HG02870 (cell line): ENCODE results near the gene CCDC57.
"Not testable (repeated sequence)": the region's sequence is repeated elsewhere in the genome, so short reads cannot be mapped to it uniquely, and the experiment has no call there.

ENCODE experiments used
- ATAC-seq: cut with Tn5 transposase; IDR thresholded peaks from one replicate; pipeline ENCODE4 v1.9.1; 2021; ENCODE audit warnings: mild to moderate bottlenecking, moderate library complexity; ENCODE audit not compliant: unreplicated experiment

Gene CCDC57, protein sequence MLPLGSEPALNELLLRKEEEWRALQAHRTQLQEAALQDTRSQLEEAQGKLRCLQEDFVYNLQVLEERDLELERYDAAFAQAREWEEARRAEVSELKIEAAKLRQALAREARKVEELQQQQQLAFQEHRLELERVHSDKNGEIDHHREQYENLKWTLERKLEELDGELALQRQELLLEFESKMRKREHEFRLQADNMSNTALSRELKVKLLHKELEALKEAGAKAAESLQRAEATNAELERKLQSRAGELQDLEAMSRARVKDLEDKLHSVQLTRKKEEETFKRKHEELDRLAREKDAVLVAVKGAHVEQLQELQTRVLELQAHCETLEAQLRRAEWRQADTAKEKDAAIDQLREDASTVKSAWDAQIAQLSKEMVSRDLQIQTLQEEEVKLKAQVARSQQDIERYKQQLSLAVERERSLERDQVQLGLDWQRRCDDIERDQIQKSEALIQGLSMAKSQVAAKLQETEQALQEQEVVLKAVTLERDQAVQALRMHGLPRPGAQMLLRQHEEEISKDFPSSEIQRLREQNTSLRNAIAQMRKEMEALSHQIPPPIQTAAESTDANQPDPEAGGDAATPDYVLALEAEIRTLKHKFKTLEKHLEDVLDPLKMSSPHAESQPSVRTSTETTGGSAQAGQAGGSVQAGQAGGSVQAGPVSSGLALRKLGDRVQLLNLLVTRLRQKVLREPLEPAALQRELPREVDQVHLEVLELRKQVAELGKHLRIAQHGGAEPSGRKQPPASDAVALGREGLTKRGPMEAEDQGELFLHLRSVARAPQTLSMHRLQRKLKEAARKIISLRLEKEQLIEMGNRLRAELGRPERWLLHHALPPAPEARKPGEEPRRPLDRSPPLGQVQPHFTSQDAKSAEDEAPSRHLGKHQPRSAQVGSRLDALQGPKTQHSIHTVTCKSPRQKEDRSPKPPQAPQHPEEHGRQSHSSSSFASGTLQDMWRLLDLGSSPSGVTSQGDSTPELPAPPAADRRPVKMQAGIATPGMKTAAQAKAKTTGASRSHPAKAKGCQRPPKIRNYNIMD

DNA sequence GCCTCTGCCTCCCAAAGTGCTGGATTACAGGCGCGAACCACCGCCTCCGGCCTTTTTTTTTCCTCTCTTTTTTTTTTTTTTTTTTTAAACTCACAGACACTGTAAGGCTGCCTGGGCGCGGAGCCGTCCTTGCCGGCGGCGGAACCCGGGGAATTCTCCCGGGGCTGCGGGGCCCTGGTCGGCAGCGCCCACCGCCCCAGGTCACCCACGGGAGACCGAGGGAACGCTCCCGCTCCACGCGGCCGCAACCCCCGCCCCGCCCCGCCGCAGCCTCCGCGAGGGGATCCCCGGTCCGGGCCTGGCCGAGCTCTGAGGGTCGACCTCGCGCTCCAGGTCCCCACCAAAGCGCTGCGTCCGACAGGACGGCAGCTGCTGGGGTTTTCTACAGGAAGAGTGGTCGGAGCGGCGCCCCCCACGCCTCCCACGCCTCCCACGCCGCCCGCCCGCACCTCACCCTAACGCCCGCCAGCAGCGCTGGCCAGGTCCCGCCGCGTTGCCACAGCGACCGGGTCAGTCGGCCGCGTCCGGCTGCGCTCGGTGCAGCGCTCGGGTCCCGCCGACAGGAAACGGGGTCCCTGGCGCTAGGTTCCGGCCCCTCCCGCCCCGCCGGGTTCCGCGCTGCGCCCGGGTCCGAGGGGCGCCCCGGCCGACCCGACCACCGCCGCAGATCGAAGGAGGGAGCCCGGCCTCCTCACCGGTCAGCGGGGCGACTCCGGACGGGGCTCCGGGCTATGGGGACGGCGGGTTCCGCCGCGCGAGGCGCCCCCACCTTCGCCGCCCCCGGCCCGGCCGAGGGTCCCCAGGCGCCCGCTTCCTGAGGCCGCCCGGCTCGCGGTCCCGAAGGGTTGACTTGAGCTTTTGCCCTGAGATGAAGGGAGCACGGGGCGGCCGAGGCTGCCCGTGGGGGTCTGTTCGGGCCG is at the start of gene CCDC57:
Gene CCDC57 (minus strand): TSS at position 512 of the 920 bp plus-strand sequence. CDS start 10,898 bp downstream, outside the sequence.
- ATAC-seq, result peak; percentile 63

DNA sequence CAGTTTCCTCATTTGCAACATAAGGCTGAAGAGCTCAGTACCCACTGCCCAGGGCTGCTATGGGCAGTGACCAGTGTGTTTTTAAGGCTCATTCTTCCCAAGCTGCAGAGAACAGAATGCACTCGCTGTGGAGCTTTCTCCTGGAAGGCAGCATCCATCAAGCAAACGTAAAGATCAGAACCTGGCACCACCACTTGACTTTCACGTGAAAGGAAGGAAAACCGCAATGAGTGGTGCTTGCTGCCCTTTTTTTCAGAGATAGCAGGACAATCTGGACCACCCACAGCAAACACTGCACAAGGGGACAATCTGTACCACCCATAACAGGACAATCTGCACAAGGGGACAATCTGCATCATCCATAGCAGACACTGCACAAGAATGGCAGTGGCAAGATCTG is 49.7 kb upstream of the CCDC57 start:
- ATAC-seq, result no peak

DNA sequence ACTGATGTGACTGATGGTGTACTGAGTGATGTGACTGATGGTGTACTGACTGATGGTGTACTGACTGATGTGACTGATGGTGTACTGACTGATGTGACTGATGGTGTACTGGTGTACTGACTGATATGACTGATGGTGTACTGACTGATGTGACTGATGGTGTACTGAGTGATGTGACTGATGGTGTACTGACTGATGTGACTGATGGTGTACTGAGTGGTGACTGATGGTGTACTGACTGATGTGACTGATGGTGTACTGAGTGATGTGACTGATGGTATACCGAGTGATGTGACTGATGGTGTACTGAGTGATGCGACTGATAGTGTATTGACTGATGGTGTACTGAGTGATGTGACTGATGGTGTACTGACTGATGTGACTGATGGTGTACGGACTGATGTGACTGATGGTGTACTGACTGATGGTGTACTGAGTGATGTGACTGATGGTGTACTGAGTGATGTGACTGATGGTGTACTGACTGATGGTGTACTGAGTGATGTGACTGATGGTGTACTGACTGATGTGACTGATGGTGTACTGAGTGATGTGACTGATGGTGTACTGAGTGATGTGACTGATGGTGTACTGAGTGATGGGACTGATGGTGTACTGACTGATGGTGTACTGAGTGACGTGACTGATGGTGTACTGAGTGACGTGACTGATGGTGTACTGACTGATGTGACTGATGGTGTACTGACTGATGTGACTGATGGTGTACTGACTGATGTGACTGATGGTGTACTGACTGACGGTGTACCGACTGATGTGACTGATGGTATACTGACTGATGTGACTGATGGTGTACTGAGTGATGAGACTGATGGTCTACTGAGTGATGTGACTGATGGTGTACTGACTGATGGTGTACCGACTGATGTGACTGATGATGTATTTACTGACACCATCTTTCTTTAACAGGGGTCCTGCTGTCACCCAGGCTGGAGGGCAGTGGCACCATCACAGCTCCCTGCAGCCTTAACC is 47.6 kb upstream of the CCDC57 start:
- not testable (repeated sequence) for ATAC-seq

DNA sequence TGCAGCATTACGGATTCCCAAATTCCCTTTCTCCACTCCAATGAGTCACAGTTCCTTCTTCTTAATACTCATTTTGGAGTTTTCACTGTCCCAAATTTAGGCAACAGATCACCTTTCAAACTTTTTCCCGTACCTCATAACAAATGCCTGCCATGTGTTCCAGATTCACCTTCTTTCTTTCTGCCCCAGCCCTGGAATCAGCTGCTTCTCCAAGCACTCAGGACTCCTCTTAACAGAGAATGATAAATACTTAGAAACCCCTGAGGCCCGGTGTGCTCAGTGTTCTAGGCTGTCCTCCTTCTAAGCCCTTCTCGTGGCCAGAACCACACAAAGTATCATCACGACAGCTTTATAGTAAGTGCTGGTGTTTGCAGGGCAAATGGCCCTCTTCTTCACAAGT is 45.9 kb upstream of the CCDC57 start:
- ATAC-seq, result no peak

DNA sequence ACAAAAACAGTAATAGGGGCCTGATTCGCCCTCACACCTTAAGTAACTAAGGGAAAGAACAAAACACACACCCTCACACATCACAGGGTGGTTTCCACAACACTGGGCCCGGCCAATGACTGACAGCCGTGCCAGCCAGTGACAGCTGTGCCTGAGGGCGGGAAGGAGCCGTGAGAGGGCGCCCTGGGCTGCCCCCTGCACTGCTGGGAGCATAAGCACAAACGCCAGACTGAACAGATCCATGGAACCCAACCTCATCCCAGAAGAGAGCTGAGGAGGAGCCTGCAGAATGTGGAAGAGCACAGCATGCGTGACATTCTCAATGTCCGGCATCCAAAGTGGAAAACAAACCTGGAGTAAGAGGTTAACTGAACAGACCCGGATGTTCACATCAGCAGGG is 44.8 kb upstream of the CCDC57 start:
- ATAC-seq, result no peak

DNA sequence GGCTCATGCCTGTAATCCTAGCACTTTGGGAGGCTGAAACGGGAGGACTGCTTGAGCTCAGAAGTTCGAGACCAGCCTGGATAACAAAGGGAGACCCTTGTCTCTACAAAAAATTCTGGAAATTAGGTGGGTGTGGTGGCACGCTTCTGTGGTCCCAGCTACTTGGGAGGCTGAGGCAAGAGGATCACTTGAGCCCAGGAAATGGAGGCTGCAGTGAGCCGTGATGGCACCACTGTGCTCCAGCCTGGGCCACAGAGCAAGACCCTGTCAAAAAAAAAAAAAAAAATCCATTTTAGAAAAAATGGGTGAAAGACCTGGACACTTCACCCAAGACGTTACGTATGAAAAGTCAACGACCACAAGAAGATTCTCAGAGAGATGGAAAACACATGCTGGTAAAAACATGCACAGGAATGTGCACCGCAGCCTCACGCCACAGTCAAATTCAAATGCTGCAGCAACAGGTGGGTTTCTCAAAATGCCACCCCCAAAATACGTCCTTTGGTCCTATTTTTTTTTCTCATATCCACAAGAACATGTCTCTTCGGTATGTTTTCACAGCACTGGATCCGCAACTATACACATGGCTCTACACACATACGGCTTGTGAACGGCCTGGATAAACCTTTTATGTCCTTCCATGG is 43.7 kb upstream of the CCDC57 start:
- no peak for ATAC-seq

DNA sequence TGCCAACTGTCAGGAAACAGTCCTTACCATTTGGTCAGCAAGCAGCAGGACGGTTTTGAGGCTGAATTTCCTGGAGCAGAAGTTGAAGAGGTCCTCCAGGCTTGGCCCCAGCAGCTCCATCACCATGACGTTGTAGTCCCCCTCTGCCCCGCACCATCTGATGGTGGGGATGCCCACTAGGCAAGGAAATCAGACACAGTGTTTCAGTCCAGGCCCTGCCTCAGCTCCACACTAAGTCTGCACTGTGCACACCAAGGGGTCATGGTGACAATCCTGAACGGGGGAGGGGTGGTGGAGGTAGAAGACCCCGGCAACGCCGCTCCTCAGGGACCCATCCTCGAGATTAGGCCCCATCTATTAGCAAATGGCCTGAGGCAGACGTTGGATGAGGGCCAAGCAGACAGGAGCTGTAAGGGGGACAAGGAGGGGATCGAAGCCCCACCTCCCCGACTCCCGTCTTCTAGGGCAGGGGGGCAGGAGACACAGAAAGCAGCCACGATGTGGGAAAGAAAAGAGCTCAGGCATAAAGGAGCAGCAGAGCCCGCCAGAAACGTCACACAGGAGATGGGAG is 42.8 kb upstream of the CCDC57 start:
- ATAC-seq, result no peak

DNA sequence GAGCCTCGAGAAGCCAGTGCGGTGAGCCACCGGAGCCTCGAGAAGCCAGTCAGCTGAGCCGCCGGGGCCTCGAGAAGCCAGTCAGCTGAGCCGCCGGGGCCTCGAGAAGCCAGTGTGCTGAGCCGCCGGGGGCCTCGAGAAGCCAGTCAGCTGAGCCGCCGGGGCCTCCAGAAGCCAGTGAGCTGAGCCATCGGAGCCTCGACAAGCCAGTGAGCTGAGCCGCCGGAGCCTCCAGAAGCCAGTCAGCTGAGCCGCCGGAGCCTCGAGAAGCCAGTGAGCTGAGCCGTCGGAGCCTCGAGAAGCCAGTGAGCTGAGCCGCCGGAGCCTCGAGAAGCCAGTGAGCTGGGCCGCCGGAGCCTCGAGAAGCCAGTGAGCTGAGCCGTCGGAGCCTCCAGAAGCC is 42.1 kb upstream of the CCDC57 start:
- not testable (repeated sequence) for ATAC-seq

DNA sequence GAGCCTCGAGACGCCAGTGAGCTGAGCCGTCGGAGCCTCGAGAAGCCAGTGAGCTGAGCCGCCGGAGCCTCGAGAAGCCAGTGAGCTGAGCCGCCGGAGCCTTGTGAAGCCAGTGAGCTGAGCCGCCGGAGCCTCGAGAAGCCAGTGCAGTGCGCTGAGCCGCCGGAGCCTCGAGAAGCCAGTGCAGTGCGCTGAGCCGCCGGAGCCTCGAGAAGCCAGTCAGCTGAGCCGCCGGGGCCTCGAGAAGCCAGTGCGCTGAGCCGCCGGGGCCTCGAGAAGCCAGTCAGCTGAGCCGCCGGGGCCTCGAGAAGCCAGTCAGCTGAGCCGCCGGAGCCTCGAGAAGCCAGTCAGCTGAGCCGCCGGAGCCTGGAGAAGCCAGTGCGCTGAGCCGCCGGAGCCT is 41.5 kb upstream of the CCDC57 start:
- not testable (repeated sequence) for ATAC-seq

DNA sequence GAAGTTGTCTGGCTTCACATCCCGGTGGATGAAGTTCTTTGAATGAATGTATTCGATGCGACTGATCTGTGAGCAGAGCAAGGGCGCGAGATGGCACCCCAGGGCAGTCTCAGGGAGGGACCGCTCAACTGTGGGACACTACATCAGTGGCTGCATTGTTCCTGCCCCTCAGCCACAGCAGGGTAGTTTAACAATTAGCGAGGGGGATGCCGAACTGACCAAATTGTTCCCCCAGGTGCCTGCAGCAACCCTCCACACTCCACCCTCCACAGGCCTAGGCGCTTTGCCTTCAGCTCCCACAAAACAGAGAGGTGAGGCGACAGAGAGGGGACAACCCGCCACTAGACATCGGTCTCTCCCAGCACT is 40.5 kb upstream of the CCDC57 start:
- no peak for ATAC-seq

DNA sequence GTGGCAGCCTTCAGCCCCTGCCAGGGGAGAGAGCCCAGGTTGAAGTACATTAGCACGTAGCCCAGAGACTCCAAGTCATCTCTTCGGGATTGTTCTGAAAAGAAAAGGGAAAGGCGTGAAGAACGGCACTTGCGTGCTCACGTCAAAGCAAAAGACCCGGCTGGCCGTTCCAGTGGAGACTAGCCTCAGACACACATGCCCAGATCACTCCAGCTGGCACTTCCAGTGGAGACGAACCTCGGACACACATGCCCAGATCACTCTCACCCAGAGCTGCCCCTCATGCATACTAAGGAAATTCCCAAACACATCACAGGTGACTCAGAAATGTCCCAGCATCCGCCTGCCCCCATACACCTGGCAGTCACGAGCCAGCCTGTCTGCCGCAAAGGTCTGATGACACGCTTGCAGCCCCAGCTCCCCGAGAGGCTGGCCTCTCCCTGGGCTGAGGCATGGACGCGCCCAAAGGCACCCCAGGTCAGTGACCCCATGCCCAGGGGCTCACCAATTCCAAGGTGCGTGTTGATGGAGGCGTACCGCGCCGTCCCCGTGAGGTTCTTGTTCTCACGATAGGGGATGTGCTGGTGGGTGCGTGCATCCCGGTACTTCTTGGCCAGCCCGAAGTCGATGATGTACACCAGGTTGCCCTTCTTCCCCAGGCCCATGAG is 40.0 kb upstream of the CCDC57 start:
- no peak for ATAC-seq

DNA sequence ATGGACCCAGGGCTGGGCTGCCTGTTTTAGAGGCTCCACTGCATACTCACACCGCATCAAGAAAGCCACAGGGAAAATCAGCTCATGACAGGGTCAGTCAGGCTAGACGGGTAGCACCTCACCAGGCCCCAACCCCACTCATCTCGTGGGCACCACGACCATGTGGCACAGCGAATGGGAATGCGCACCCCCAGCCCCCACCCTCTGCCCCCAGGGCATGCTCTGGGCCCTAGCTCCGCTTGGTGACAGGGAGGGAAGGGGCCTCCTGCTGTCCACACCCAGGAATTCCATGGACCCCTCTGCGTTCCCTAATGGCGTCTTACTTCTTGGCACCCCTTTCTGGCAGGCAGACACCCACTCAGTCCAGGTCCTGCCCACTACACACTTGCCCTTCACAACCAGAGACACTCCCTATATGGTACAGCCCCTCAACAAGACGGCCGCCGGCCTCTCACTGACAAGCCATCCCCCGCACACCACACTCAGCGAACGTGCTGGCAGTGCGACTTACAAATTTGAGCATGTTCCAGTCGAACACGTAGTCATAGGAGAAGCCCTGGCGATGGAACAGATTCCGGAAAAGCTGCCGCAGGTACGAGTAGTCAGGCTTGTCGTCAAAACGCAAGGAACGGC is 38.3 kb upstream of the CCDC57 start:
- ATAC-seq, result no peak

DNA sequence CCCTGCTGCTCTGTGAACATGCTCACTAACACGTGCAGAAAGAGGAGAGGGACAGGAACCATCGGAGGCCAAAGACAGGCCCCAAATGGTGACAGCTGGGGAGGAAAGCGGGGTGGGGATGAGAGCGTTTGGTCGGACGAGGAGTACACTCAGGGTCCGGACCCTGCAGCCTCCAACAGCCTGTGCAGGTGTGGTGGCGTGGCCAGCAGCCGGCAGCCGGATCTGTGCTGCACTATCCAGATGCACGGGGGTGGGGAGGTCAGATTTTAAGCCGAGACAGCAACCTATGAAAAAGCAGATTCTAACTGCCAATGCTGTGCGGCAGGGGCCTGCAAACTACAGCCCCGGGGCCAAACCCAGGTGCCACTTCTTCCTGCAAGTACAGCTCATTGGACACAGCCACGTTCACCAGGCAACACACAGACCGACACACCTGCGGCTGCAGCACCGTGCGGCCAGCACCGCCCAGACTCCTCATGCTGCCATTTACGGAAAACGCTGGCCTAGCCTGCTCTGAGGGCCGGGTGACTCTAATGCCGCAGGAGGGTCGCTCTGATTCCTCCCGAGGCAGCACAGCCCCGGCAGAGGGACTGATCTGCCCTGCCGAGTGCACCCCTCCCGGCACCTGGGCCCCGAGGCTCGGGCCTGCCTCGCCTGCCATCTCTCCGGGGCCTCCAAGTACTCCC is 37.4 kb upstream of the CCDC57 start:
- no peak for ATAC-seq

DNA sequence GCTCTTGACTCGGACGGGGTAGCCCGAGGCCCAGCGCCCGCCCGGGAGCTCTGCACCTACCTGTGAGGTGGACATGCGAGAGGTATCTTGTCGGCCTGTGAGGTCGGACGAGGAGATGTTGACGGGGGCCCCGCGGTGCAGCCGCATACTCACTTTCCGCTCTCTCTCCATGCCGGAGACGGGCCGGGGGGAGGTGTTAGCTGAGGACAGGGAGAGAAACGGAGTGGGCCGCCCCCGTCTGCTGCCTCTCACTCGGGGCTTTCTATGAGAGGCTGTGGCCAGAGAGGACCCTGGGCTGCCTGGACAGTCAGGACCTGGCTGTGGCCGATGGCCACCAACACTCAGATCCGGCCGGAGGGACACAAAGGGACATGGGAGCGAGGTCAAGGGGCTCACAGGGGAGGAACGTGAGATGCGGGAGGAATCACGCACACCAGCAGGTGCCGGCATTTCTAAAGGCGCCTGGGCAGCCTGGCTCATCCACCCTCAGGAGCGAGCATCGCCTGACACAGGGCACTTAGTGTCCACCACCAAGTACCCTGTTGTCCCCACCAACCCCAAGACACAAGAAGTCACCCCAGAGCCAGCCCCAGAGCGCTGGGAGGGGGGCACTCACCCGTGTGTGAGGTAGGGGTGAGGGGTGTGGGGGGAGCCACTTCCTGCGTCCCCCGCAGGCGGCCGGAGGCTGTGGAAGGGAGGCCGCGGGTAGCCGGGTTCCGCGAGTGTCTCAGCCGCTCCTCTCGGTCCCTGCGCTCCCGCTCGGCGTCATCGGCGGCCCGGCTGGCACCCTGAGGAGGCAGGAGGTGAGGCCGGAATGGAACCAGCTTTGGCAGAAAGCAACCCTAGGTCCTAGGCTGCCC is 36.4 kb upstream of the CCDC57 start:
- no peak for ATAC-seq

DNA sequence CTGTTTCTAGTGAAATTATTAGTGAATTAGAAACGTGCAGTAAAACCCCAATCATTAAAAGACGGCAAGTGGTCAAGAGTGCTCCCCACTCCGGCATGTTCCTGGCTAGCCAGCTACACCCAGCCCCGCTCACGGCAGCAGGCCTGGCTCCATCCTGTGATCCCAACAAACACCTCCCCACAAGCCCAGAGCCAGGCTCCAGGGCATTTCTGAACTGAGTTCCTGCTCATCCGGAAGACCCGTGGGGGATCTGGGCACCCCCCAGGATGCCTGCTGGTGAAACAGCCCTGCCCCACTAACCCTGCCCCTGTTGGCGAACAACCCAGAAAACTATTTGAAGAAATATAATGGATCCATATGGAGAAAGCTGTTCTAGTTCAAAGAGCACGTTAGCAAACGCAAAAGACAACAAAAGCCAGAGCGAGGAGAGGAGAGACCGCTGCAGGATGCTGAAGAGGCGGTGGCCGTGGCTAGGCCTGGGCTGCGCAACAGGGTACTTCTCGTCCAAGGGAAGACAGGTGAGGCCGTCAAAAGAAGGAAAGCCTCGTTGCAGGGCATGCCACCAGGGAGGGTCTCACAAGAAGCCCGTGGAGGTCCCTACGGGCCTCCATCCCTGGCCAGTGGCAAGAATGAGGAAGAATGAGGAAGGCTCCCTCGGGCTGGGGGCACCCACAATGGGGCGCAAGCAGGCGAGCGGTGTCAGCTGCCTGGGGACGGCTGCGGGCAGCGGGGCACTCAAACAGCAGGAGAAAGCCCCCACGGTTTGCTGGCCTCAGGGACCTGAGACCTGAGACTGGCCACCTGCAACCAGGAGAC is 35.4 kb upstream of the CCDC57 start:
- ATAC-seq, result no peak
